NOMO-1 treated with DMSO at 0.1 percent for 48 hours (cell line): ENCODE measurements around the gene SNRNP70.
"Not testable (repeated sequence)": the region's sequence is repeated elsewhere in the genome, so short reads cannot be mapped to it uniquely, and the experiment has no call there.

Experiments
- DNase-seq: peaks from one replicate; lab custom pipeline; 2025; ENCODE audit not compliant: unreplicated experiment; lab: John Stamatoyannopoulos, UW

The SNRNP70 gene

DNA sequence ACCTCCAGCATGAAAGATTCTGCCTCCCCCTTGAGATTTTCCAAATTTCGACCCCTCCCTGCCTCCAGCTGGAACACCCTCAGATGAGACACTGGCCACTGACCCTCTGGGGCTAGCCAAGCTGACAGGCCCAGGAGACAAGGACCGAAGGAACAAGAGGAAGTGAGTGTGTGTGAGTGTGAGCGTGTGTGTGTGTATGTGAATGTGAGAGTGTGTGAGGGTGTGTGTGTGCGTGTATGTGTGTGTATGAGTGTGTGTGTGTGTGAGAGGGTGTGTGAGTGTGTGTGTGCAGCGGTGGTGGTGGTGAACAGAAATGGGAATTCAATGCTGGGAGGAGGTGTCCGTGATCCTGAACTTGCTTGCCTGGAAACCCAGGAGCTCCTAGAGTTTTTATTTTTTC is 56.1 kb downstream of the SNRNP70 start:
- DNase-seq = no peak

DNA sequence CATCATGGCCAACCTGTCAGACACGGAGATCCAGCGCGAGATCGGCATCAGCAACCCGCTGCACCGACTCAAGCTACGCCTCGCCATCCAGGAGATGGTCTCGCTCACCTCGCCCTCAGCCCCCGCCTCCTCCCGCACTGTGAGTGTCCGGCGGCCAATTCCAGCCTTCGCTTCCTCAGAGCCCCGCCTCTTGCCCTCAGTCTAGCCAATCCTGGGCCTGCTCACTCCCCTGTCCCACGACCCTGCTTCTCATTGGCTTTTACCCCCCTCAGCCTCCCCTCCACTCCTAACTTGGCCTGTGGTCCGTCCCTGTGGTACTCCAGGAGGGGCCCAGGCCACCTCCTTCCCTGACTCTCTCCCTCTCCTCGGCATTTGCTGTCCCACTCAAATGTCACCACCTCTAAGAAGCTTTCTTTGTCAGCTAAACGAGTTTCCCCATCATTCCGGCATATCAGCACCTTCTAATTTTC is 57.6 kb downstream of the SNRNP70 start:
- DNase-seq = no peak

DNA sequence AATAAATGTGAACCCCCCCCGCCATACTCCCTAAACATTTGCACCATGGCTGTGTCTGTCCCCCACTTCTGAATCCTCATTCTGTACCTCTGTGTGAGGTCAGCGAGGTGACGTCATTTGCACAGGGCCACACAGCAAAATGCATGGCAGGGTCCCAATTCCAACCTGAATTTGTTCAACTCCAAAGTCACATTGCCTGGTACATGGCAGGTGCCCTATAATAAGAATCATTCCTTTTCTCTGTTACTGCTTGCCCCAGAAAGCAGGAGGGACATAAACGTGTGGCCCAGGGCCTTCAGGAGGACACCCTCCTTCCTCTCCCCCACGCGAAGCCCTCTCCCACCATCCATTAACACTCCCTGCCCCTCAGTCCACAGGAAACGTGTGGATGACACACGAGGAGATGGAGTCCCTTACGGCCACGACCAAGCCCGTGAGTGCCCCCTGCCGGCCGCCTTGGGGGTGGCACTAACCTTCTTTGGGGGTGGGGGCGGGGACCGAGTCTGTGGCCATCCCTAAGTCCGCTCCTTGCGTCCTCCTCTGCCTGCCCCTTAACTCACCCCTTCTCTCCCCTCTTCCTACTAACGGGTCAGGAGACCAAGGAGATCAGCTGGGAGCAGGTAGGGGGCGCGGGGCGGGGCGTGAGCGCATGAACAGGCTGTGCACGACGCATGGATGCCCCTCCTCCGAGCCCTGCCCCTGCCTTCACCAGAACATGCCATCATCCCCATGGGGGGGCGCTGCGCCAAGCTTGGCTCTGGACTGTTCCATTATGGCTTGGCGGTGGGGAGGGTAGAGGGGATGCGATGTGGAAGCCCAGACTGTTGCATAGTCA is 60.5 kb downstream of the SNRNP70 start:
- DNase-seq = peak; percentile 51

DNA sequence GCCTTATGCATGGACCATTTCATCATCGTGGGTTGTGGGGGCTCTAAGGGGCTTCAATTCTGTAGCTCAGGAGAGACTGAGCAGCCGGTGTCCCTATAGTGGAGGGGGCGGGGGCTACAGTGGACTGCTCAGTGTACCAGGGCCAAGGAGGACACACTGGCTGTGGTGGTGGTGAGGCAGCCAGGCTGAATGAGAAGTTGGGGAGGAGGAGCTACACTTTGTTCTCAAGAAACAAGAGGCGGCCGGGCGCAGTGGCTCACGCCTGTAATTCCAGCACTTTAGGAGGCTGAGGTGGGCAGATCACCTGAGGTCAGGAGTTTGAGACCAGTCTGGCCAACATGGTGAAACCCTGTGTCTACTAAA is 61.1 kb downstream of the SNRNP70 start:
- DNase-seq = not testable (repeated sequence)

DNA sequence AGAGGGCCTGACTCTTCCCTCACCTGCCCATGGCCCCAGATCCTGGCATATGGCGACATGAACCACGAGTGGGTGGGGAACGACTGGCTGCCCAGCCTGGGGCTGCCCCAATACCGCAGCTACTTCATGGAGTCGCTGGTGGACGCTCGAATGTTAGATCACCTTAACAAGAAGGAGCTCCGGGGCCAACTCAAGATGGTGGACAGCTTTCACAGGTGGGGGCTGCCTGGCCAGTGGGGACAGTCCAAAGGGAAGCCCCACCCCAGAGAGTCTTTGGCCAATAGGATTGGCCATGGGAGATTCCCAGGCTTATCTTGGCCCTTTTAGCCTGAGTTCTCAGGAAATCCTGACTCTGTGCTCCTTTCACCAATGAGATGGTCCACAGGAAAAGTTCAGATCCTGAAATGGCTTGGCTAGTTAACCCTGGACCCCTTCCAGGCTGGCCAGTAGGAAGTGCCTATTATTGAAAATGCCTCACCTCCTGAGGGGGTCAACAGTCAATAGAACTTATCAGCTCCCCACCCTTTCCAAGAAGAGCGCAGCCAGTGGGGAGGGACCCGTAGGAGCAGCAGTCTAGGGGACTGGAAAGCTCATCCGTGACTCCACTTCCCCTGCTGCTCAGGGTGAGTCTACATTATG is 62.9 kb downstream of the SNRNP70 start:
- no peak for DNase-seq

DNA sequence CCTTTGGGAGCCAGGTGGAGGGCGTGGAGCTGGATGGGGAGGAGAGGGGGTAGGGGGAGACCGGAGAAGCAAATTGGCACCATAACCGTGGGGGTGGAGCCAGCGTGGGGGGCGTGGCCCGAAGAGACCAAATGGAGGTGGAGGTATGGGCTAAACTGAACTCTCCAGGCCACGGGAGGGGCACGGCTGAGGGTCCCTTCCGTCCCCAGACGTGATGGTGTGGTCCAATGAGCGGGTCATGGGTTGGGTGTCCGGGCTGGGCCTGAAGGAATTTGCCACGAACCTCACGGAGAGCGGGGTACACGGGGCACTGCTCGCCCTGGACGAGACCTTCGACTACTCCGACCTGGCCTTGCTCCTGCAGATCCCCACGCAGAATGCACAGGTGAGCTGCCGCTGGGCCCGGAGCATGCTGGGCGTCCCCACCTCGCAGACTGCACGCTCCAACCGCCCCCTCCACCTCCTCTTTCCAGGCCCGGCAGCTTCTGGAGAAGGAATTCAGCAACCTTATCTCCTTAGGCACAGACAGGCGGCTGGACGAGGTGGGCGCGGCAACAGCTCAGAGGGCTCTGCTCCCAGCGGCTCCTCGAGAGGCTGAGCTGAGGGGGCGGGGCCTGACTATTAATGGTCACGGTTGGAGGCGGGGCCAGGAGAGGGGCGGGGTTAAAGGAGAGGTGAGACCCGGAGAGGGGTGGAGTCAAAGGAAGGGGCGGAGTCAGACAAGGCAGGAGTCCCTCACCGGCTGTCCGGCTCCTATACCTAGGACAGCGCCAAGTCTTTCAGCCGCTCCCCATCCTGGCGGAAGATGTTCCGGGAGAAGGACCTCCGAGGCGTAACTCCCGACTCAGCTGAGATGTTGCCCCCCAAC is 63.8 kb downstream of the SNRNP70 start:
- peak; percentile 88 for DNase-seq

DNA sequence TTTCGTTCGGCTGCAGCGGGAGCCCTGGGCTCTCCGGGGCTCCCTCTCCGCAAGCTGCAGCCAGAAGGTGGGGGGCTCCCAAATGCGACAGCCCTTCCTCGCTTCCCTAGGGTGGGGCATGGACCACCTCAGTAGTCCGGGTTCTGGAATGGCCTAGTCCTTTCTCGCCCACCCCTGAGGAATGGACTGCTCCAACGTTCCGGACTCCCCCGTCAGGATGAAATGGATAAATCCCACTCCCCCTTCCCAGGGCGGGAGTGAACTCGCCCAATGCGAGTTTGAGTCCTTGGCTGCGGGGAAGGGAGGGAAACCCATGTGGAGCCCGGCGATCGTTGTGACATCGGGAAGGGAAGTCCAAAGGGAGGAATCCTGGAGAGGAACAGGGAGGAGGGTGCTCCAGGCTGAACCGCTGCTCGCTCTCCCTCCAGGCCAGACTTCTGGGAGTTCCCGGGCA is 64.4 kb downstream of the SNRNP70 start:
- peak; percentile 35 for DNase-seq

DNA sequence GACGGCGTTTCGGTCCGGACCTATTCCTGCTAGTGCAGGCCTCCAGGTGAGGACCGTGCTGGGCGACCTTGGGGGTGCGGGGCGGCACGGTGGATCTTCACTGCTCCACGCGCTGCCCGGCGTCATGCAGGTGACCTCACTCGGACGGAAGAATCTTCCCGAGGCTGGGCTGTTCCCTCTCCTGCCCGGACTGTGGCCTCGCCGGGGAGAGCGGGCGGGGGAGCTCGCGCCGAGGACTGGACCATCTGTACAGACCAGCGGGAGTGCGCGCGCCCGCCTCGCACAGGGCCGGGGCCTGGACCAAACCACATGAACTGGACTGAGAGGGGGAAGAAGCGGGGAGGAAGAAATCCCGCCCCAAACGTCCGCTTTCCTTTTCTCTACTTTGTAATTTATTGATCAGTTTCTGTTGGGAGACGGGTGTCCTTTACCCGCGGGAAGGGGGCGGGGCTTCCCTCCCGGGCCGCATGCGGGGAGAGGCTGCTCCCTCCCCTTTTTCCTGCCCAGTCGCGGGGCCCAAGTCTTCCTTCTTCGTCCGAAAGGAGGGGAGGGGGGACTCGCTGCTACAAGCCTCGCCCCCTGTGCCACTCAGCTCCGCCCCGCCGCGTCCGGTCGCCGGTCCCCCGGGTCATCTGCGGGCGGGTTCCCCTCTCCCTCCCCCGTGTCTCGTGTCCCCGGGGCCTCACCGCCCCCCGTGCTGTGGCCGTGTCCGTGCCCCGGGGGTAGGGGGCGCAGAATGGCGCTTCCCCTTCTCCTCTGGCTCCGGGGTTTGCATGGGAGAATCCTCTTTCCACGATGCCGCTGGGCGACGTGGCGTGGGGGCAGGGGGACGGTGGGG is 65.1 kb downstream of the SNRNP70 start:
- peak; percentile 83 for DNase-seq

DNA sequence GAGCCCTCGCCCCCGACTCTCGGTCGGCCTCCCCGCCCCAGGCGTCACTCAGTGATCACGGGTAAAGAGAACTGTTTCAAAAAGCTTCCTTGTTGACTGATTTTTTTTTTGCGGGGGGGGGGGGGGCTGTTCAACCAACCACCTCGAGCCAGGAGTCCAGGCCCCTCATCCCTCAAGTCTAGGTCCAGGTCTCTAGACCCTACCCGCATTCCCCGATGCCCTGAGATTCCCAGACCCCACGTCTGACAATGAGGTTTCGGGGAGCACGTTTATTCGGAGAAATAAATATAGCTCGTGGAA is 65.6 kb downstream of the SNRNP70 start:
- DNase-seq = no peak

DNA sequence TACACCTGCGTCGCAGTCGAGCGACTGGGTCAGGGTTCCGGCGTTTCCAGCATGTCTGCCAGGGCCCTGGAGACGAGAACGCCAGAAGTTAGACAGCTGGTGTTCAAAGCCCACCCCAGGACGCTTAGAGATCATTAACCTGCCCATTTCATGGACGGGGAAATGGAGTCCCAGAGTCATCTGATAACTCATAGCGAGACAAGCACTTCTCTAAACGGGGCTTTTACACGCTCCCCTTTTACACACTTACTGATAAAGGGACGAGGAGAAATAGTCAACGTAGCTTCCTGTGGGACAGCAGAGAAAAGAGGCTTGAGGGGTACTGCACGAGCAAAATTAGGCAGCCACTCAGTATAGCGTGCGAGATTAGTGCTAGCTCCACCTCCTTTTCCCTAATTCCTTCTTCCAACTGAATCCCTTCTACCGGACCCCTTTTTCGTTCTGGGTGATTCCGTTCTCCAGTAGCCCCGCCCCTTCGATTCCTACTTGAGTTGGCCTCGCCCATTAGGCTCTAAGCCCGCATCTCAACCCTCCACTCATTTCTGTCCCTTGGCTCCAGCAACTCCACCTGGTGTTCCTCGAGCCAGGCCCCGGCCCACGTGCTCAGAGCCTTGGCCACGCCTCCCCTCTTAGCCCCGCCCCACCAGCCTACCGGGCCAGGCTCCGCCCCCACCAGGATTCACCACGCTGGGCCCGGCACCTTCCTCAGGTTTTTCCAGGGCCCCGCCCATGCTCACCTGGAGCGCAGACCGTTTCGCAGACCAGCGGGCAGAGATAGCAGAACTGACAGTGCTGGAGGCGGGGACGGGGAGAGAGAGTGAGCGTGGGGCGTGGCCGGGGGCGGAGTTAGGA is 66.2 kb downstream of the SNRNP70 start:
- DNase-seq = peak; percentile 52

DNA sequence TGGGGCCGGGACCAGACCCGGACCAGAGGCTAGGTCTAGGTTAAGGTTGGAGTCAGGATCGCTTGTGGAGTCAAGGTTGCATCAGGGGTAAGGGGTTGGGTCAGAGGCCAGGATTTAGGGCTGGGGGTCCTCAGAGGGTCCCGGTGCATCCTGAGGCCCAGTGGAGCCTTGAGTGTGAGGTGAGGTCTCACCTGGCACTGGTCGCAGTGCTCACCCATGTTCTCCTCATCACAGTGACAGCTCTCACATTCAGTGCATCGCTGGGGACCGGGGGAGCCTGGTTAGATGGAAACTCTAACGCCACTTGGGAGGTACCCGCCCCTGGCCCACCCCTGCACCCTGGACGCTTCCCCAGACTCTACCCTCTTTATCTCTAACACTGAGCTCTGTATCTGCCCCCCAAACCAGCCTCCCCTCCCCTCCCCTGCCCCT is 66.9 kb downstream of the SNRNP70 start:
- DNase-seq = no peak

DNA sequence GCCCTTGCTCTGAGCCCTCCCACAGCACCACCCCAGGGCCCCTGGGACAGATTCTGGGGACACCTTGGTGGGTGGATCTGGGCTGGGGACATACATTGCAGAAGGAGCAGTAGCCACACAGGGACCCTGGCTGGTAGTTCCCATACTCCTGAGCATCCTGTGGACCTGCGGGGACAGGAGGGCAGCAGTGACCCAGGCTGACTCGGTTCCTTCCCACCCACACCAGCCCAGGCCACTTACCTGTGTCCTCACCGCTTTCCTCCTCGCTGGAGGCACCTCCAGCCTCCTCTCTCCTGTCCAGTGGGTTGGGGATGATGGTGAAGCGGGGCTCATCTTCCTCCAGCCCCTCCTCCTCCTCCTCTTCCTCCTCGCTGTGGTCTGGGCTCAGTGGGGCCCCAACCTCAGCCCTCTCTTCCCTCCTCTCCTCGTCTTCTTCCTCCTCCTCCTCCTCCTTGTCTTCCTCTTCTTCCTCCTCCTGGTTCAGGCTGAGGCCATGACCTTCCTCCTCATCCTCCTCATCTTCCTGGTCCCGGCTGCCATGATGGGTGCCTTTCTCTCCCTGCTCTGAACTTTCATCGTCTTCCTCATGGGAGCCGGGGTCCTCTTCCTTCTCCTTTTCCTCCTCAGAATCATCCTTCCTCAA is 68.0 kb downstream of the SNRNP70 start:
- DNase-seq = no peak

DNA sequence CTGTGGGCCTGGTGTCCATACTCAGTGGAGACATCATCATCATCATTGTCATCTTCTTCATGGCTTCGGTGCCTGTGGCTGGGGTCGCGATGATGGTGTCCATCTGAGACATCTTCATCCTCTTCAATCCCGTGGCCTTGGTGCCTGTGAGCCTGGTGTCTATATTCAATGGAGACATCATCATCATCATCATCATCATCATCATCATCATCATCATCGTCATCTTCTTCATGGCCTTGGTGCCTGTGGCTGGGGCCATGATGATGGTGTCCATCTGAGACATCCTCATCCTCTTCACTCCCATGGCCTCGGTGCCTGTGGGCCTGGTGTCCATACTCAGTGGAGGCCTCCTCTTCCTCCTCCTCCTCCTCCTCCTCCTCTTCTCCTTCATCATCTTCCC is 69.0 kb downstream of the SNRNP70 start:
- DNase-seq = no peak

DNA sequence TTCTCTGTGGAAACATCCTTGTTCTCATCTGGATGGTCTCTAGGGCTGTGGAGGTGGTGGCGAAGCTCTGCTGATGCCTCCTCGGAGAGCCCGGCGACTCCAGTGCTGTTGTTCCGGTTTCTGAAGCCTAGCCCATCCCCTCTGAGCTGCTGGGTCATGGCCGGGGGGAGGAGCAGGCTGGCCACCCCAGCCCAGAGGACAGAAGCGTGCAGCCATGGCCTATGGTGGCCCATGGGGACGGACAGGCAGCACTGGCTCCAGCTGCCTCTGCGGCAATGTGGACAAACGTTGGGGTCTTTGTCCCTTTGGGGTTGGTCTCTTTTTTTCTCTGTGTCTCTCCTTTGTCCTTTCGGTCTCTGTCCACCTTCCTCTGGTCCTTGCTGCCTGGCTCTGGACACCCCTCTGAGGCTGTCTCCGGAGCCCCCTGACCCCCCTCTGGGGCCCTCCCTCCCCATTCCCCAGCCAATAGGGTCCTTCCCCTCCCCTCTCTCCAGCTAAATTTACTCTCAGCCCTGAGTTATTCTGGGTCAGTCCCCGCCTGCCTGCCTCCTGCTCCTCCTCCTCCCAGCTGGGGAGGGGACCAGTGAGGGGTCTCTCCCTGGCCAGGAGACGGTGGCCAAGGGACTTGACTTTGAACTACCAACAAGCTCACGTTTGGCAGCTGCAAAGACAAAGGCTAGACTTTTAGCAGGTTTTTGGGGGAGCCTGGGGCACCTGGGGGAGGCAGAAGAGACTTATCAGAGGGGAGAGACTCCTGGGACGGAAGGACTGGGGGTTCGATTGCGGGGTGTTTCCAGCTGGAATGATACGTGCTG is 70.0 kb downstream of the SNRNP70 start, which contains the start of gene HRC:
HRC (minus strand) TSS at position 392 of the 815 bp plus-strand sequence; CDS start at position 233, 159 bp downstream.
- peak; percentile 31 for DNase-seq

DNA sequence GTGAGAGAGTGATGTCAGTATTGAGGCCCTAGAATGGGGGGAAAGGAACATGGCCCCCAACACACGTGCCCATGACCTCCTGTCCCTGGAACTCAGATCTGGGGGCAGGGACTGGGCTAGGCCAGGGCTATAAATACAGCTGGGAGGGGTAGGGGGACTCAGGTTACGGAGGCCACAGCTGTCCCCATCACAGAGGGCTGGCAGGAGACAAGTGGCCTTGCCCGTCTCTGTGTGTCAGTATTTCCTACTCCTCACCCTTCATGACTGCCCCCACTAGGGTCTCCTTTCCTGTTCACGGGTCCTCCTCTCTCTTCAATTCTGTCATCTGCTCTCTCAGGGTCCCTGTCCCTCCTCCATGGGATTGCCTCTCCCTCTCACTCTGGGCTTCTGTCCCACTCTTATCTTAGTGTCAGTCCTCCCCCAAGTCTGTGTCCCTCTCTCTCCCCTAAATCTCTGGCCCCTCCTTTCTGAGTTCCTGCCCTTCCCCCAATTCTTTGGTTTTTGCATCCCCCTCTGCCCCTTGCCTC is 70.6 kb downstream of the SNRNP70 start:
- DNase-seq = no peak

DNA sequence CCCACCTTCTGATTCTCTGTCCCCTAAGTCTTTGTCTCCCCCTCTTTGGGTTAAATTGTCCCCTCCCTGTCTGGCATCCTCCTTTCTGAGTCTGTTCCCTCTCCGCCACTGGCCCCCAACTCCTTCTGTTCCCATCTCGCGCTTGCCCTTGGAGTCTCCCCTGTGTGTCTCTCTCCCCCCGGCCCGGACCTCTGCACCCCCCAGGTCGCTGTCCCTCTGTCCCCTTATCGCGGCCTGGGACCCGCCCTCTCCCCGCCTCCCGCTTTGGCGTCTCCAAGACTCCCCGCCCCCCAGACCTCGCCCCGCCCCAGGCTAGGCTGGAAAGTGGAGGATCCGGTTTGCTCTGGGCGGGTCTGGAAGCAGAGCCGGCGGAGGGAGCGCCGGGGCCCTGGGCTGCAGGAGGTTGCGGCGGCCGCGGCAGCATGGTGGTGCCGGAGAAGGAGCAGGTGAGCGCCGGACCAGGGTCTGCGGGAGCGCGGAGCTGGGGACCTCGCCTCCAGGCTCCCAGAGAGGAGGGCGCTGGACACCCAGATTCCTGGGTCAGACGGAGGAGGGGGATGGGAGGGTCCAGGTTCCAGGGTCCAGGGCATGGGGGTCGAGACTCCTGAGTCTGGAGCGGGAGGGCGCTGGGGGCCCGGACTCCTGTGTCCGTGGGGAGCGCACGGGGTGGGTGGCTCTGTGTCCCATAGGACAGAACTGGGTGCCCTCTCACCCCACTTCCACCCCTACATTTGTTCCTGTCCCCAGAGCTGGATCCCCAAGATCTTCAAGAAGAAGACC is 72.4 kb downstream of the SNRNP70 start, which contains the start of gene TRPM4:
TRPM4 (plus strand) TSS at position 348 of the 780 bp plus-strand sequence; CDS start at position 423, 75 bp downstream.
- DNase-seq = peak; percentile 65
